K562 treated with DMSO at 1 percent for 48 hours (cell line): ENCODE measurements around the gene MCC. TPM values are rescaled to one million over a fixed set of nuclear protein-coding genes. Genes with fewer than 3 reads are reported as not detected.

ENCODE experiments used
- total RNA-seq: library from RNA; unstranded; fragments of 300-600 nt; gene quantifications from 2 replicates; pipeline ENCODE4 v1.2.3, GENCODE V29; 2022; ENCODE audit warnings: low replicate concordance; ENCODE audit errors: extremely low read depth

MCC gene
- total RNA-seq: not detected in 2 replicates

DNA sequence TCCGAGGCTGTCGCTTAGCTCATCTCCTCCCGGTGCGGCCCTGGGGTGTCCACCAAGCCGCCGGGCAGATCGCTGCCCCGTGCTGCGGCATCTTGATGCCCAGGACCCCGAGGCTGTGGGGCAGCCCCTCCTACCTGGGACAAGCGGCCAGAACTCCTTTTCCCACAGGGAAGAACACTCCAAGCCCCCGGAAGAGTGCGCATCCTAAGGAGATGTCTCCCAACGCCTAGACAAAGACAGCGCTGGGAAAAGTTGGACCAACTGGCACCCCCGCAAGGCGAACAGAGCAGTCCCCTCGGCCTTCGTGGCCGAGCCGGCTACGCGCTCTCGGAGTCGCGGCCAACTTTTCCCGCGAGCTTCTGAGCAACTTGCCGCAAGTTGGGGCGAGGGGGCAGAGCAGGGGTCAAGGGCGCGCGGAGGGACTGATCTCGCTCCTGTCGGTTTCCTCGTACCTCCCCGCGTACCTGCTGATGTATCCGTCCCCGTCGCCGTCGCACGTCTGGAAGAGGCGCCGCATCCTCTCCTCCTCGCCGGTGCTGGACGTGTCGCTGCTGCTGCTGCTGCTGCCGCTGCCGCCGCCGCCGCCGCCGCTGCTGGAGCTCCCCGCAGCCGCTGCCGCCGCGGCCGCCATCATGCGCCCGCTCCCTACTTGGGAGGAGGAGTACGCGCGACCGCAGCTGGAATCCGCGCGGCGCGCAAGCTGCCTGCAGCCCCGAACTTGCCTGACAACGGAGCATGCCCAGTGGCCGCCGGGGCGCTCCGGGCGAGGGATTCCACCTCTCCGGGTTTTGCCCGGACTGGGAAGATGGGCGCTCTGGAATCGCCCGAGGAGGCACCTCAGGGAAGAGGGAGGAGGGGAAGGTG, at the start of gene MCC:
Gene MCC, minus strand, starts transcription at position 673 of the 864 bp plus-strand sequence.

DNA sequence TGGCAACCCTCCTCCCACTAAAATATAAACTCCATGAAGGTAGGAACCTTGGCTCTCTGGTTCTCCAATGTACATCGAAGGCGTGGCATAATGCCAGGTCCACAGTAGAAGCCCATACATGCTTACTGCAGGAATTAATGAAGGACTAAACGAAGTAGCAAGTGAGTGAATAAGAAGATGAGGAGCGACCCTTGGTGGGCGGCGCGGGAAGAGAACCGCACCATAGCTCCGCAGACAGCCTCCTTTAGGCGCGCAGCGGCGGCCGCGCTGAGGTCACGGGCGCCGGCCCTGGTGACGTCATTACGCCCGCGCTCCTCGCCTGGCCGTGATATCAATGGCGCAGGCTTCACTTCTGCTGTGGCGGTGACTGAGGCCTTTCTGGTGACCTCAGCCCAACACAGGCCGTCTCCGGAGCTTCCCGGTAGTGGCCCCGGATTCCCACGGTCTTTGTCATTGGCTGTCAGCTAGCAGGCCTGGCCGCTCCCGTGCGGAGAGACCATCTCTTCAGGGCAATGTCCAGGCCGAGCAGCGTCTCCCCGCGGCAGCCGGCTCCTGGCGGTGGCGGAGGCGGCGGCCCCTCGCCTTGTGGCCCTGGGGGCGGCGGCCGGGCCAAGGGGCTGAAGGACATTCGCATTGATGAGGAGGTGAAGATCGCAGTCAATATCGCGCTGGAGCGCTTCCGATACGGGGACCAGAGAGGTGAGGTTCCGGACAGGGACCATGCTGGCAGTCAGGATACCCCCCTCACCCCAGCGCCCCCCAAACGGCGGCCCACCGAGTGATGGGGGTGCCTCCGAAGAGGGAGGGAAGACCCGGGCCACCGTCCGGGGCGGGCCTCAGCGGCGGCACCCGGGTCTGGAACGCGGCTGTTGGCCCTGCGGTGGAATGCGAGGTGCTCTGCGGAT, 25.4 kb upstream of the MCC start, which contains the start of gene YTHDC2:
Gene YTHDC2, plus strand, starts transcription at position 311 of the 905 bp plus-strand sequence. Its CDS starts 202 bp downstream, at position 513.

DNA sequence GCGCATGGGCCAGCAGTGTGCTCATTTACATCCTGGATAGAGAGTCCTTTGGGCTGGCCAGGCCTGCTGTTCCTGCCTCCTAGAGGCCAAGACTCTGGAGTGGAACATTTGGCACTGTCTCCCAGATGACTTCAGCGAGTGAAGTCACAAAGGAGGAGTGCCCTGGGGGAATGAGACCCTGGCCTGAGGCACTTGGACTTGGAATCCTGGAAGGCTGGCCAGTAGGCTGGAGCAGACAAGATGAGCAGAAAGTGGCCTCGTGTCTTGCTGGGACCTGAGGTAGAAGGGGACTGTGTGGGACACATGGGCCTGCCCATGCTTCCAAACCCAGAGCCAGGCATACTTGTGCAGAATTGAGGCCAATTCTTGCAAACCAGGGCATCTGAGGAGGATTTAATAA, 53.4 kb downstream of the MCC start, which contains the start of gene TSSK1B:
Gene TSSK1B, minus strand, starts transcription at position 101 of the 400 bp plus-strand sequence. CDS start 150 bp downstream, outside the sequence.

DNA sequence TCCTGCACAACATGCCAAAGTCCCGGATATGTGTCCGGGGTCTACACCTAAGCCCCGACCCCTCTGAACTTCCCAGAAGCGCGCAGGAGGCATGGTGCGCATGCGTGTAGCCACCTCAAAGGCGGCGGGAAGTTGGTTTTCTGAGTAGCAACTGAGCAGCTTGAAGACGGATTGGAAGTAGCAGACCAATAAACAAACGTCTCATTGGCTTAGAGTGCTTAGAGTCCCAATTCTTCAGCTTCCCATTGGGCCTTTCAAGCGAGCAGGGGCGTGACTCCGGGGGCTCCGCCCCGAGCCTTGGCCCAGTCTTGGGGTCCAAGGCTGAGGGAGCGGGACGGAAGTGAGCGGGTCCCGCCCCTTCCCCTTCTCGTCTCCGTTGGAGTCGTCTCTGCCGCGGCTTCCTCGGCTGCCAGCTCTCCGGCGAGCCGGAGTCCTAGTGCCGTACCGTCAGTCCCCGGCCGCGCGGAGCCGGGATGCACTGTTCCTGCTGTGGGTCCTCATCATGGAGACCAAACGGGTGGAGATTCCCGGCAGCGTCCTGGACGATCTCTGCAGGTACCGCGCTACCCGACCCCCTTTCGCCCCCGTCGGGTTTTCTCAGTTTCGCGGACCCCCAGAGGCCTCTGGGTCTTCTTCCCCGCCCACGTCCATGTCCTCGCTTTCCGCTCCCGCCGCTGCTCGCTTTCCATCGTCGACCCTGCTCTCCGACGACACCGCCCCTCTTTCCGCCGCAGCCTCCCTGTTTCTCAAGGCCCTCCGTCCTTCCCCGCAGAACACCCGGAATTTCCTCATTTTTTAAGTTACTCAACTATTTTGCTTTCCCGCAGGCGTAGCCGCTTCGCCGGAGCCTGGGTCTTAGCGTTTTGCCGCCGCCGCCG, 511.6 kb downstream of the MCC start, which contains the start of gene DCP2:
Gene DCP2, plus strand, starts transcription at position 367 of the 878 bp plus-strand sequence. Its CDS starts 136 bp downstream, at position 503.

Other genes starting within 250 kb of the MCC start
- not detected in 2 replicates for gene TSSK1B, start 53.5 kb downstream of the MCC start, total RNA-seq
- gene YTHDC2, start 25.2 kb upstream of the MCC start, total RNA-seq: not detected in 2 replicates